A172 (cell line): ENCODE results near the gene ARL8A. TPM values are rescaled to one million over a fixed set of nuclear protein-coding genes. Genes with fewer than 3 reads are reported as not detected.
"Not testable (repeated sequence)": the region's sequence is repeated elsewhere in the genome, so short reads cannot be mapped to it uniquely, and the experiment has no call there.

Source experiments
- DNase-seq: peaks from one replicate; pipeline ENCODE4 v3.0.0-alpha.2; 2015; ENCODE audit warnings: low spot score
- total RNA-seq: library from RNA; depleted of rRNA; stranded (reverse); fragments of >200 nt; shearing (Covaris generic); gene quantifications from 2 replicates; pipeline ENCODE4 v1.2.3, GENCODE V29; 2014; rRNA removed

ARL8A gene
- total RNA-seq = 42.6 and 57.9 TPM in 2 replicates

- DNase-seq = no peak
Observed at GRCh38 chr1:202144402-202145067, at the start of gene ARL8A. Gene ARL8A (minus strand): TSS chr1:202144737. CDS start chr1:202144572, 165 bp downstream.

GRCh38 chr1:202194328-202194648 lies 49.8 kb upstream of the ARL8A start:
- DNase-seq = no peak

- DNase-seq = no peak
Observed at GRCh38 chr1:202193614-202194327, 49.2 kb upstream of the ARL8A start, which contains the start of gene LGR6. Gene LGR6 (plus strand): TSS chr1:202193799. CDS start chr1:202193990, 191 bp downstream.

GRCh38 chr1:202192770-202193613 lies 48.5 kb upstream of the ARL8A start:
- peak; percentile 46 for DNase-seq

- DNase-seq = not testable (repeated sequence)
Observed at GRCh38 chr1:202191391-202191790, 46.9 kb upstream of the ARL8A start.

GRCh38 chr1:202189918-202190715 lies 45.6 kb upstream of the ARL8A start:
- peak; percentile 33 for DNase-seq

- peak; percentile 69 for DNase-seq
Observed at GRCh38 chr1:202189001-202189790, 44.7 kb upstream of the ARL8A start.

GRCh38 chr1:202187697-202188407 lies 43.3 kb upstream of the ARL8A start:
- DNase-seq = no peak

- no peak for DNase-seq
Observed at GRCh38 chr1:202187041-202187671, 42.6 kb upstream of the ARL8A start.

GRCh38 chr1:202186327-202186726 lies 41.8 kb upstream of the ARL8A start:
- DNase-seq = no peak

GRCh38 chr1:202184750-202185460 lies 40.4 kb upstream of the ARL8A start:
- peak; percentile 92 for DNase-seq

GRCh38 chr1:202182040-202182877 lies 37.7 kb upstream of the ARL8A start:
- no peak for DNase-seq

- no peak for DNase-seq
Observed at GRCh38 chr1:202181586-202181985, 37.0 kb upstream of the ARL8A start.

GRCh38 chr1:202180751-202181139 lies 36.2 kb upstream of the ARL8A start:
- DNase-seq = not testable (repeated sequence)

- DNase-seq = no peak
Observed at GRCh38 chr1:202179828-202180750, 35.6 kb upstream of the ARL8A start.

GRCh38 chr1:202176949-202177927 lies 32.7 kb upstream of the ARL8A start:
- no peak for DNase-seq
